Measurements from ENCODE around the gene SCN1B. TPM values are rescaled to one million over a fixed set of nuclear protein-coding genes. Genes with fewer than 3 reads are reported as not detected.

SCN1B gene
- total and polyA plus RNA-seq, 2 of the 13 experiments (the other 11 are each of a cell fraction or from before 2014, with no cell fraction given): 2.7 to 20.1 TPM

DNA sequence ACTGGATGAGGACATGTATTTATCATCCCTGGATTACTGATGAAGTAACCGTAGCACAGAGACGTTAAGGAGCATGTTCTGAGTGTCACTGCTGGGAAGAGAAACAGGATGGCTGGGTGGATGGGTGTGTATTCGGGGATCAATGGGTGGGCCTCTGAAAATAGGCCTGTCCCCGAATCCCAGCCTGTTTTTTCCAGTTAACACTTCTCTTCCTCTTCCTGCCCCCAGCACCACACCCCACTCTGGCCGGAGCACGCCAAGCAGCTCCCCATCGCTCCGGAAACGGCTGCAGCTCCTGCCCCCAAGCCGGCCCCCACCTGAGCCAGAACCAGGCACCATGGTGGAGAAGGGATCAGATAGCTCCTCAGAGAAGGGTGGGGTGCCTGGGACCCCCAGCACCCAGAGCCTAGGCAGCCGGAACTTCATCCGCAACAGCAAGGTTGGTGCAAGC, 21.4 kb upstream of the SCN1B start (continued):
- TF ChIP-seq ZNF512 (CRISPR knock-in tag; IDR thresholded peaks at IDR 0.05) (no peak), BORCS8-MEF2B (CRISPR knock-in tag; IDR thresholded peaks at IDR 0.05) (no peak)

GRCh38 chr19:35009424-35010415, 20.6 kb upstream of the SCN1B start:
- WGBS (ENCODE audit: low lambda C conversion rate): 99% methylated on average over 33 of the region's 36 CpGs
- no peaks in the 10 kb centered on the region for H3K9me3 ChIP-seq (ENCODE audit: low read length)
- peak; percentile 97 for TF ChIP-seq ZNF768 (CRISPR knock-in tag; IDR thresholded peaks at IDR 0.05)
- TF ChIP-seq RBFOX2 (IDR thresholded peaks at IDR 0.05; ENCODE audit: low read depth, low read length): peak; percentile 27; the same call in 1 of the 2 replicates
- TF ChIP-seq POLR2A (IDR thresholded peaks at IDR 0.05; ENCODE audit: insufficient read depth in 1 of 2, low read depth in 2 of 2, low read length in 2 of 2): 0 out of 4 replicates have a peak, but pooled peaks of 1 of the 2 experiments have one; percentile 11
- no peak for TF ChIP-seq ZBTB7A (CRISPR knock-in tag; IDR thresholded peaks at IDR 0.05)
- peaks cover 37% of the 10 kb centered on the region for H3K4me1 ChIP-seq (ENCODE audit: insufficient read depth, low read length)
- peaks cover 12% of the 10 kb centered on the region for H3K79me2 ChIP-seq (ENCODE audit: insufficient read depth, low read length)
- ChIA-PET POLR2A (no interaction called here), CTCF (ENCODE audit: low intra/inter-chr PET ratio, low total read pairs) (no interaction called here)
- no peak overlapping the region for H3K9ac ChIP-seq (ENCODE audit: insufficient read depth, low read depth, low read length)
- no peak overlapping the region for H2AFZ ChIP-seq (ENCODE audit: low read length)
- no peaks in the 10 kb centered on the region for H3K27me3 ChIP-seq (ENCODE audit: control insufficient read depth in 1 of 2, insufficient read depth in 2 of 2, low read length in 2 of 2)
- intact Hi-C loops (cut with micrococcal nuclease; ENCODE audit: unreplicated experiment): no loop called here
- peaks cover 24 to 46% of the 10 kb centered on the region in 2 experiments for H3K36me3 ChIP-seq (replicated peaks in 1 of 2; ENCODE audit: control insufficient read depth in 1 of 2, insufficient read depth in 2 of 2, low read length in 2 of 2)
- FAIRE-seq (no peak), ATAC-seq (no peak), DNase-seq (ENCODE audit: low spot score) (no peak)
- no peak overlapping the region for H3K27ac ChIP-seq (ENCODE audit: extremely low read length, insufficient read depth, low read length)
- H3K4me3 ChIP-seq (replicated peaks in 1 of 3; ENCODE audit: insufficient read depth in 1 of 3, low read depth in 2 of 3, low read length in 3 of 3): no peak overlapping the region
- in situ Hi-C loops (cut with HindIII; ENCODE audit: extremely low pct_ligation_motif_present, low pct_unique_long_range_greater_than_20kb): loop anchor here (5.0 kb wide), 1 partner anchor 37 kb away; no protein-coding TSS in a partner anchor
- H3K4me2 ChIP-seq (ENCODE audit: low read depth, low read length): no peak overlapping the region
- no TSS peak for BruUV-seq (replicated peaks)
- H4K20me1 ChIP-seq (ENCODE audit: insufficient read depth, low read length): peaks cover 24% of the 10 kb centered on the region
